H1 (cell line): ENCODE results near the gene ZNF837. TPM values are rescaled to one million over a fixed set of nuclear protein-coding genes. Genes with fewer than 3 reads are reported as not detected.

Source experiments
- CTCF ChIA-PET: fragments of 300-600 bp; sonication (Branson Sonifier 250); formaldehyde crosslinking; loops from one replicate; lab custom pipeline; 2021; ENCODE audit not compliant: partially characterized antibody; lab: Charles Lee
- POLR2A ChIA-PET: fragments of 300-600 bp; sonication (Branson Sonifier 250); formaldehyde crosslinking; loops from one replicate; lab custom pipeline; 2021; ENCODE audit warnings: inconsistent platforms; ENCODE audit not compliant: partially characterized antibody; lab: Charles Lee
- DNase-seq, 2 experiments: peaks; one replicate each; pipeline versions ENCODE4 v3.0.0 to v3.0.0-alpha.2; 2010 to 2022; ENCODE audit warnings: low spot score in 2 of 2, low read depth in 1 of 2, mixed read lengths in 1 of 2
- FAIRE-seq: peaks from 2 replicates; lab custom pipeline; 2011; peaks lifted over from hg19 to GRCh38; lab: Jason Lieb, UNC
- H2AFZ ChIP-seq: 2 replicates; pipeline ENCODE4 v1.8.1; 2012; ENCODE audit warnings: low read length, inconsistent platforms
- H2AK5ac ChIP-seq: 2 replicates; pipeline ENCODE4 v1.6.1; 2013; ENCODE audit warnings: low read depth, low read length
- H2BK120ac ChIP-seq: replicated peaks from 2 replicates; pipeline ENCODE3; 2013; ENCODE audit warnings: low read depth, low read length, inconsistent platforms
- H2BK12ac ChIP-seq: 2 replicates; pipeline ENCODE4 v1.6.1; 2013; ENCODE audit warnings: low read depth, low read length
- H2BK15ac ChIP-seq: 2 replicates; pipeline ENCODE4 v1.6.1; 2013; ENCODE audit warnings: low read length
- H2BK20ac ChIP-seq: 2 replicates; pipeline ENCODE4 v1.6.1; 2013; ENCODE audit warnings: low read length
- H2BK5ac ChIP-seq: 2 replicates; pipeline ENCODE4 v1.6.1; 2013; ENCODE audit warnings: low read depth, low read length
- H3K14ac ChIP-seq: 2 replicates; pipeline ENCODE4 v1.6.1; 2013; ENCODE audit warnings: inconsistent platforms; ENCODE audit not compliant: insufficient read length
- H3K18ac ChIP-seq: 2 replicates; pipeline ENCODE4 v1.6.1; 2013; ENCODE audit warnings: low read length; ENCODE audit errors: extremely low read depth
- H3K23ac ChIP-seq: 2 replicates; pipeline ENCODE4 v1.6.1; 2013; ENCODE audit warnings: inconsistent platforms; ENCODE audit not compliant: insufficient read length
- H3K23me2 ChIP-seq: 2 replicates; pipeline ENCODE4 v1.6.1; 2013; ENCODE audit warnings: low read depth, low read length
- H3K27ac ChIP-seq: 2 replicates; pipeline ENCODE4 v1.6.1; 2011; ENCODE audit warnings: low read depth, low read length, inconsistent platforms
- H3K27me3 ChIP-seq, 4 experiments: replicated peaks in 1 of 4; 1 replicate in 1 of 4; 2 replicates in 3 of 4; pipeline versions ENCODE4 v1.6.1 to v1.8.1; 2011 to 2013; ENCODE audit warnings: low read length in 3 of 4, mild to moderate bottlenecking in 3 of 4, inconsistent platforms in 2 of 4, mixed read lengths in 2 of 4, moderate library complexity in 1 of 4; ENCODE audit not compliant: control insufficient read depth in 3 of 4, insufficient read depth in 3 of 4; ENCODE audit errors: extremely low read depth in 1 of 4
- H3K36me3 ChIP-seq, 4 experiments: 2 replicates each; pipeline versions ENCODE4 v1.6.1 to v1.8.1; 2011 to 2013; ENCODE audit warnings: mild to moderate bottlenecking in 4 of 4, low read length in 3 of 4, moderate library complexity in 2 of 4, control low read depth in 1 of 4, inconsistent platforms in 1 of 4; ENCODE audit not compliant: insufficient read depth in 4 of 4, control insufficient read depth in 2 of 4
- H3K4ac ChIP-seq: replicated peaks from 2 replicates; pipeline ENCODE3; 2013; ENCODE audit warnings: low read length, low read depth, mixed read lengths, inconsistent platforms; ENCODE audit not compliant: insufficient read length
- H3K4me1 ChIP-seq, 4 experiments: replicated peaks in 1 of 4; 1 replicate in 1 of 4; 2 replicates in 3 of 4; pipeline versions ENCODE4 v1.6.1 to v1.8.1; 2011 to 2013; ENCODE audit warnings: low read length in 3 of 4, inconsistent platforms in 2 of 4, mixed read lengths in 1 of 4; ENCODE audit not compliant: insufficient read depth in 4 of 4, control insufficient read depth in 3 of 4
- H3K4me2 ChIP-seq, 2 experiments: 2 replicates each; pipeline versions ENCODE4 v1.6.1 to v1.8.1; 2011 to 2013; ENCODE audit warnings: low read depth in 2 of 2, low read length in 2 of 2, control low read depth in 1 of 2, inconsistent platforms in 1 of 2, mild to moderate bottlenecking in 1 of 2; ENCODE audit not compliant: insufficient read depth in 1 of 2
- H3K4me3 ChIP-seq, 4 experiments: fragments of 200-600, 300-600 bp in 1 of 4; sonication (generic), shearing (Covaris generic), sonication (Bioruptor Twin) in 1 of 4; 2 replicates each; pipeline versions ENCODE4 v1.5.1 to v1.8.1; 2011 to 2016; ENCODE audit warnings: low read length in 4 of 4, low read depth in 3 of 4, control low read depth in 2 of 4, inconsistent platforms in 2 of 4, mild to moderate bottlenecking in 2 of 4, mixed read lengths in 1 of 4, moderate library complexity in 1 of 4; ENCODE audit not compliant: insufficient read depth in 2 of 4; ENCODE audit errors: extremely low read depth in 1 of 4
- H3K56ac ChIP-seq: replicated peaks from 2 replicates; pipeline ENCODE3; 2013; ENCODE audit warnings: low read depth, mild to moderate bottlenecking, mixed read lengths, low read length, inconsistent platforms; ENCODE audit not compliant: insufficient read length
- H3K79me1 ChIP-seq: 2 replicates; pipeline ENCODE4 v1.6.1; 2013; ENCODE audit warnings: low read depth, low read length, control low read depth
- H3K79me2 ChIP-seq, 2 experiments: 2 replicates each; pipeline versions ENCODE4 v1.6.1 to v1.8.1; 2012 to 2013; ENCODE audit warnings: low read length in 2 of 2, mild to moderate bottlenecking in 2 of 2, inconsistent platforms in 1 of 2; ENCODE audit not compliant: insufficient read depth in 2 of 2, control insufficient read depth in 1 of 2
- H3K9ac ChIP-seq, 4 experiments: replicated peaks in 1 of 4; 1 replicate in 1 of 4; 2 replicates in 3 of 4; pipeline versions ENCODE4 v1.6.1 to v1.8.1; 2011 to 2013; ENCODE audit warnings: low read depth in 3 of 4, low read length in 3 of 4, control low read depth in 2 of 4, mild to moderate bottlenecking in 2 of 4, moderate library complexity in 2 of 4, inconsistent platforms in 1 of 4; ENCODE audit errors: extremely low read depth in 1 of 4
- H3K9me3 ChIP-seq, 2 experiments: 2 replicates each; pipeline versions ENCODE4 v1.6.1 to v1.8.1; 2012 to 2013; ENCODE audit warnings: mild to moderate bottlenecking in 2 of 2, moderate library complexity in 2 of 2, control low read depth in 1 of 2, inconsistent platforms in 1 of 2, low read depth in 1 of 2, low read length in 1 of 2, mixed read lengths in 1 of 2; ENCODE audit not compliant: insufficient read depth in 2 of 2
- H4K20me1 ChIP-seq, 2 experiments: replicated peaks in 1 of 2; 2 replicates each; pipeline versions ENCODE3 to v1.8.1; 2011 to 2013; ENCODE audit warnings: inconsistent platforms in 2 of 2, low read length in 2 of 2, mild to moderate bottlenecking in 1 of 2; ENCODE audit not compliant: insufficient read depth in 2 of 2, control insufficient read depth in 1 of 2
- H4K5ac ChIP-seq: 2 replicates; pipeline ENCODE4 v1.6.1; 2013; ENCODE audit warnings: low read length, low read depth, mixed read lengths, inconsistent platforms; ENCODE audit not compliant: insufficient read length
- H4K8ac ChIP-seq: 2 replicates; pipeline ENCODE4 v1.8.0; 2013; ENCODE audit warnings: mild to moderate bottlenecking, moderate library complexity, low read length, inconsistent platforms; ENCODE audit not compliant: insufficient read depth; ENCODE audit errors: extremely low read depth
- H4K91ac ChIP-seq: replicated peaks from 2 replicates; pipeline ENCODE3; 2013; ENCODE audit warnings: low read length, mixed read lengths, inconsistent platforms; ENCODE audit not compliant: insufficient read length
- CBX5 ChIP-seq: fragments of 300-800, 300-1000 bp; sonication (generic); IDR thresholded peaks from 2 replicates; pipeline ENCODE4 v1.7.1; 2016; ENCODE audit warnings: antibody characterized with exemption, low read length, low read depth
- CBX8 ChIP-seq: fragments of 300-800, 300-1000 bp; sonication (generic); IDR thresholded peaks from 2 replicates; pipeline ENCODE4 v1.7.1; 2016; ENCODE audit warnings: low read depth, low read length, borderline replicate concordance
- MAFK ChIP-seq: IDR thresholded peaks from 2 replicates; pipeline ENCODE4 v1.6.1; 2012; ENCODE audit warnings: low read depth, mild to moderate bottlenecking, improper control_type of control experiment, low read length
- RAD21 ChIP-seq, 2 experiments: IDR thresholded peaks in 1 of 2; conservative IDR thresholded peaks in 1 of 2; 2 replicates each; pipeline ENCODE4 v1.6.1; 2011; ENCODE audit warnings: low read depth in 2 of 2, low read length in 2 of 2, improper control_type of control experiment in 1 of 2, inconsistent platforms in 1 of 2, mild to moderate bottlenecking in 1 of 2, moderate library complexity in 1 of 2
- SIX5 ChIP-seq: IDR thresholded peaks from 2 replicates; pipeline ENCODE4 v1.6.1; 2011; ENCODE audit warnings: mild to moderate bottlenecking, low read depth, low read length
- WGBS, 2 experiments: shearing (Covaris generic) in 1 of 2; methylation state at CpG; one replicate each; pipeline versions ENCODE4 v1.1.6 to v1.1.7; 2013 to 2015; ENCODE audit warnings: low lambda C conversion rate in 2 of 2, mixed read lengths in 2 of 2, inconsistent platforms in 1 of 2, low coverage in 1 of 2, missing lambda C conversion rate in 1 of 2; ENCODE audit not compliant: insufficient replicate concordance in 2 of 2, insufficient coverage in 1 of 2, insufficient read length in 1 of 2; ENCODE audit errors: extremely low coverage in 1 of 2, missing lambda C conversion rate in 1 of 2; 5-methylcytosine and 5-hydroxymethylcytosine counted together
- polyA plus RNA-seq, 7 experiments: library from polyadenylated mRNA; depleted of rRNA in 3 of 7; stranded (reverse) in 5 of 7; unstranded in 2 of 7; fragments of >200 nt in 5 of 7; fragments of 200-250 nt in 2 of 7; gene quantifications; 1 replicate in 5 of 7; 2 replicates in 1 of 7; 4 replicates in 1 of 7; pipeline versions ENCODE4 v1.2.1 to v1.2.3, GENCODE V29; 2011 to 2013; ENCODE audit warnings: missing spikeins in 2 of 7, mixed read lengths in 2 of 7
- total RNA-seq: library from RNA; stranded (reverse); fragmentation: NEBNext Ultra II Directional; extraction: Animal tissue kit (Norgen Biotek cat#: 25700); gene quantifications from 2 replicates; pipeline ENCODE4 v1.2.1, GENCODE V29; 2021

ZNF837 gene
- total and polyA plus RNA-seq, 2 of the 8 experiments (the other 6 are each of a cell fraction or from before 2014, with no cell fraction given): 1.9 to 3.3 TPM

DNA sequence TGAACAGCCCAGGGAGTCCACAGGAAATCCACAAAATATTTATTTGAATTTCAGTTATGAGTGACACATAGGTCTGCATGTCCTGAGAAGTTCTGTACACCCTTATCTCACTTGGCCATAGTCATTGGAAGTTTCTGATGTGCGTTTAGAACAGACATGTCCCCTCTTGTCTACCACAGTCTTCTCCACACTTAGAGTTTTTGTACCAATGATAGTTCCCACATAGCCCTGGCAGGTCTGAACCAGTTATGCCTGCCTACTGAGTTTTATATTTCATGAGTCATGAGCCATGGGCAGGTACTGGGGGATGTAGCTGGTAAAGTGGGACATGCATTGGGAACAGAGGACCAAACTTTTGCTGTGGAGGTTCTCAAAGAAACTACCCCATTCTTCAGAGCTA lies 47.8 kb upstream of the ZNF837 start:
- no peak overlapping the region for H4K5ac ChIP-seq
- H3K9me3 ChIP-seq: peaks cover 67 to 77% of the 10 kb centered on the region in 2 experiments
- no peaks in the 10 kb centered on the region for H3K23me2 ChIP-seq
- H2BK12ac ChIP-seq: no peak overlapping the region
- DNase-seq: no peak
- no peak overlapping the region for H3K18ac ChIP-seq
- H2BK20ac ChIP-seq: no peak overlapping the region
- H4K8ac ChIP-seq: no peak overlapping the region
- no peaks in the 10 kb centered on the region for H3K27me3 ChIP-seq
- H2BK5ac ChIP-seq: no peak overlapping the region
- H3K79me1 ChIP-seq: no peaks in the 10 kb centered on the region
- H3K4me1 ChIP-seq: no peaks in the 10 kb centered on the region
- no peak overlapping the region for H3K4me2 ChIP-seq
- peaks cover 0 to 23% (median 9%) of the 10 kb centered on the region in 4 experiments; a peak in 5 of 8 replicates for H3K36me3 ChIP-seq
- H2BK15ac ChIP-seq: no peak overlapping the region
- H3K4ac ChIP-seq: no peak overlapping the region
- H4K91ac ChIP-seq: no peak overlapping the region
- H2AK5ac ChIP-seq: no peak overlapping the region
- H4K20me1 ChIP-seq: no peaks in the 10 kb centered on the region
- no peak overlapping the region for H2BK120ac ChIP-seq
- no peak overlapping the region for H3K4me3 ChIP-seq
- H3K56ac ChIP-seq: no peak overlapping the region
- H3K79me2 ChIP-seq: no peaks in the 10 kb centered on the region; a peak in 1 of 4 replicates
- no peak for FAIRE-seq
- TF ChIP-seq MAFK: no peak
- TF ChIP-seq RAD21 (IDR thresholded peaks at IDR 0.05 in 1 of 2, conservative IDR thresholded peaks at IDR 0.05 in 1 of 2; ENCODE audit: low read depth in 2 of 2, low read length in 2 of 2): no peak
- no peak for TF ChIP-seq SIX5
- TF ChIP-seq CBX8: no peak
- no peak for TF ChIP-seq CBX5
- CTCF ChIA-PET: no interaction called here
- H2AFZ ChIP-seq: no peak overlapping the region
- no peak overlapping the region for H3K27ac ChIP-seq
- H3K14ac ChIP-seq: no peak overlapping the region
- no peak overlapping the region for H3K9ac ChIP-seq
- H3K23ac ChIP-seq: no peak overlapping the region
- POLR2A ChIA-PET: interaction anchor here (1.0 kb wide), 1 partner anchor 21 kb away, joined by 3 read pairs; no protein-coding TSS in a partner anchor
- 53% methylated on average over 1 of the region's 1 CpG; no CpG with 5 or more reads in 1 of the 2 experiments for WGBS, 2 experiments
